Measurements from ENCODE around the gene KCTD13. TPM values are rescaled to one million over a fixed set of nuclear protein-coding genes. Genes with fewer than 3 reads are reported as not detected.

Gene KCTD13
- total and polyA plus RNA-seq, 10 of the 15 experiments (the other 5 are each of a cell fraction or from before 2014, with no cell fraction given) = 3.3 to 29.2 (median 12.5) TPM

DNA sequence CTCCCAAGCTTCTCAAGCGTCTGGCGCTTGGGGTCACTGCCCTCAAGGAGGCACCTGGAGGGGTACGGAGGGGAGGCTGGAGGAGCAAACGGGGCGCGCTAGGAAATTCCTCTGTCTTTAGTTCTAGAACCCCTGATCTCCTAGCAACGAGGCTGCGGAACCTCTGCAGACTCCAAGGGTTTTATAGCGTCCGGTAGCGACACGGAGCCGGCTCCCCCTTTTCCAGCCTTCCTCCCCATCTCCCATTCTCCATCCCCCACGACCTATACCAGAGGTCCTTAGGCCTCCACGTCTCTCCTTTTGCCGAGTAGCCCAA lies 62.4 kb downstream of the KCTD13 start:
- no peak overlapping the region for H3K27ac ChIP-seq (ENCODE audit: control insufficient read depth, insufficient read depth)
- 42% methylated on average over 16 of the region's 16 CpGs for WGBS (ENCODE audit: insufficient coverage, insufficient replicate concordance, low lambda C conversion rate, missing lambda C conversion rate)

More for the DNA sequence above, 62.4 kb downstream of the KCTD13 start:
- DNase-seq (ENCODE audit: low read depth, low spot score) (no peak), FAIRE-seq (no peak), ATAC-seq (no peak)
- POLR2A ChIA-PET = interaction anchor here (1.5 kb wide), 1 partner anchor 43 kb away, joined by 6 read pairs; the partner anchor contains the start of gene MVP
- Histone ChIP-seq H3K4me1 (ENCODE audit: control insufficient read depth, insufficient read depth, low read length) (peaks cover 4% of the 10 kb centered on the region), H4K20me1 (ENCODE audit: control insufficient read depth, insufficient read depth) (no peaks in the 10 kb centered on the region), H3K79me2 (ENCODE audit: control insufficient read depth, insufficient read depth, low read length) (peaks cover 7% of the 10 kb centered on the region), H3K9ac (ENCODE audit: control insufficient read depth, insufficient read depth, low read length) (no peak overlapping the region), H3K27me3 (replicated peaks in 1 of 2; ENCODE audit: control insufficient read depth in 2 of 2, insufficient read depth in 2 of 2, low read length in 1 of 2) (0 out of 4 replicates have a peak, but pooled peaks cover 0 to 1% of the 10 kb centered on the region in 2 experiments), H3K4me3 (0 out of 2 replicates have a peak overlapping the region, but pooled peaks have one; percentile 13), H3K9me3 (replicated peaks; ENCODE audit: control insufficient read depth, insufficient read depth, low read length) (no peaks in the 10 kb centered on the region), H3K4me2 (ENCODE audit: control insufficient read depth, insufficient read depth) (peak overlapping the region; percentile 80), H2AFZ (ENCODE audit: control insufficient read depth, low read depth, low read length) (peak overlapping the region; percentile 100), H3K36me3 (ENCODE audit: control insufficient read depth in 2 of 2, insufficient read depth in 2 of 2, low read length in 1 of 2) (peaks cover 0 to 3% of the 10 kb centered on the region in 2 experiments; a peak in 2 of 4 replicates)
- in situ Hi-C loops (cut with MboI) = no loop called here
- TF ChIP-seq NBN (IDR thresholded peaks at IDR 0.05) (peak; percentile 7; the same call in 1 of the 2 replicates), ZNF622 (IDR thresholded peaks at IDR 0.05) (no peak), DPF2 (IDR thresholded peaks at IDR 0.05) (0 out of 2 replicates have a peak, but pooled peaks have one; percentile 5), MEF2A (IDR thresholded peaks at IDR 0.05; ENCODE audit: insufficient read depth, low read depth, low read length) (no peak), NR2F1 (conservative IDR thresholded peaks at IDR 0.05) (peak; percentile 83), ATF7 (IDR thresholded peaks at IDR 0.05; ENCODE audit: low read depth) (no peak), RAD21 (IDR thresholded peaks at IDR 0.05; ENCODE audit: insufficient read depth, low read depth, low read length) (peak; percentile 26; the same call in 1 of the 2 replicates), NR2C2 (IDR thresholded peaks at IDR 0.05; ENCODE audit: borderline replicate concordance, control insufficient read depth, insufficient read length, low read depth) (no peak)
- TF ChIP-seq, protein P1, sequence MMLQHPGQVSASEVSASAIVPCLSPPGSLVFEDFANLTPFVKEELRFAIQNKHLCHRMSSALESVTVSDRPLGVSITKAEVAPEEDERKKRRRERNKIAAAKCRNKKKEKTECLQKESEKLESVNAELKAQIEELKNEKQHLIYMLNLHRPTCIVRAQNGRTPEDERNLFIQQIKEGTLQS (IDR thresholded peaks at IDR 0.05; ENCODE audit: borderline replicate concordance, extremely low read depth, low read depth, low read length) = no peak
- CTCF ChIA-PET = interaction anchor here (1.5 kb wide), 1 partner anchor 16 kb away, joined by 6 read pairs; no protein-coding TSS in a partner anchor
- RAD21 ChIA-PET (ENCODE audit: unreplicated experiment) = no interaction called here
- intact Hi-C loops (cut with micrococcal nuclease; ENCODE audit: unreplicated experiment) = loop anchor here (5.0 to 10.0 kb wide), 2 partner anchors 41 to 61 kb away; partner anchors contain the start of genes KCTD13 and MVP
- SMC1A ChIA-PET (ENCODE audit: uncharacterized antibody, unreplicated experiment) = no interaction called here
- no TSS peak for BruUV-seq (replicated peaks)

All from GM12878 (cell line).